IMR-90 (cell line): ENCODE measurements around the gene SLC39A6. TPM values are rescaled to one million over a fixed set of nuclear protein-coding genes. Genes with fewer than 3 reads are reported as not detected.

Experiments
- ATAC-seq: fragments of 200-7000 bp; cut with Tn5 transposase; 2 replicates; pipeline ENCODE4 v1.9.1; 2020; ENCODE audit warnings: low read depth, mild to moderate bottlenecking, moderate library complexity
- BruUV-seq: library from RNA; stranded (reverse); fragments of 400-500 nt; replicated peaks from 2 replicates; lab custom pipeline; 2021; lab: Mats Ljungman, UMichigan
- CTCF ChIA-PET: fragments of 300-600 bp; formaldehyde crosslinking; extraction: SDS; loops from one replicate; lab custom pipeline; 2021; ENCODE audit warnings: antibody characterized with exemption; lab: Yijun Ruan, JAX
- POLR2A ChIA-PET: fragments of 300-600 bp; sonication (Branson Sonifier 250); formaldehyde crosslinking; loops from one replicate; lab custom pipeline; 2022; ENCODE audit warnings: antibody characterized with exemption; ENCODE audit not compliant: unreplicated experiment; lab: Charles Lee
- DNase-seq: peaks from one replicate; pipeline ENCODE4 v3.0.0; 2013
- H2AFZ ChIP-seq: replicated peaks from 2 replicates; pipeline ENCODE3; 2013; ENCODE audit warnings: low read length, mild to moderate bottlenecking; ENCODE audit not compliant: poor library complexity
- H2AK5ac ChIP-seq: 2 replicates; pipeline ENCODE4 v1.6.1; 2013; ENCODE audit warnings: low read depth, low read length, inconsistent platforms
- H2AK9ac ChIP-seq: replicated peaks from 2 replicates; pipeline ENCODE3; 2013; ENCODE audit warnings: mild to moderate bottlenecking, low read depth, low read length, moderate library complexity; ENCODE audit not compliant: poor library complexity
- H2BK120ac ChIP-seq: 2 replicates; pipeline ENCODE4 v1.6.1; 2013; ENCODE audit warnings: low read depth, low read length, inconsistent platforms
- H2BK15ac ChIP-seq: 3 replicates; pipeline ENCODE4 v1.6.1; 2013; ENCODE audit warnings: low read depth, low read length, inconsistent platforms
- H2BK20ac ChIP-seq: 2 replicates; pipeline ENCODE4 v1.6.1; 2013; ENCODE audit warnings: low read depth, mild to moderate bottlenecking, inconsistent platforms, low read length, moderate library complexity
- H2BK5ac ChIP-seq: 2 replicates; pipeline ENCODE4 v1.6.1; 2013; ENCODE audit warnings: mild to moderate bottlenecking, low read depth, low read length, inconsistent platforms; ENCODE audit not compliant: poor library complexity, severe bottlenecking
- H3K14ac ChIP-seq: replicated peaks from 2 replicates; pipeline ENCODE4 v1.6.1; 2013; ENCODE audit warnings: low read depth, low read length, inconsistent platforms
- H3K18ac ChIP-seq: 2 replicates; pipeline ENCODE4 v1.6.1; 2013; ENCODE audit warnings: low read depth, low read length, control low read depth
- H3K23ac ChIP-seq: 2 replicates; pipeline ENCODE4 v1.6.1; 2013; ENCODE audit warnings: low read depth, low read length, inconsistent platforms
- H3K27ac ChIP-seq: 2 replicates; pipeline ENCODE4 v1.5.1; 2013; ENCODE audit warnings: mild to moderate bottlenecking, control low read depth, low read length; ENCODE audit not compliant: insufficient read depth
- H3K27me3 ChIP-seq: 2 replicates; pipeline ENCODE4 v1.6.1; 2013; ENCODE audit warnings: low read length; ENCODE audit not compliant: control insufficient read depth, insufficient read depth
- H3K36me3 ChIP-seq: 2 replicates; pipeline ENCODE4 v1.6.1; 2013; ENCODE audit warnings: low read length, mixed read lengths; ENCODE audit not compliant: control insufficient read depth, insufficient read depth
- H3K4ac ChIP-seq: 2 replicates; pipeline ENCODE4 v1.6.1; 2013; ENCODE audit warnings: low read depth, low read length, inconsistent platforms
- H3K4me1 ChIP-seq: 2 replicates; pipeline ENCODE4 v1.6.1; 2013; ENCODE audit warnings: low read length, mixed read lengths; ENCODE audit not compliant: control insufficient read depth, insufficient read depth
- H3K4me2 ChIP-seq: 2 replicates; pipeline ENCODE4 v1.6.1; 2013; ENCODE audit warnings: low read depth, mild to moderate bottlenecking, control low read depth, low read length, moderate library complexity
- H3K4me3 ChIP-seq: 2 replicates; pipeline ENCODE4 v1.5.1; 2013; ENCODE audit warnings: low read depth, mild to moderate bottlenecking, control low read depth, low read length, moderate library complexity; ENCODE audit not compliant: insufficient read depth
- H3K56ac ChIP-seq: 2 replicates; pipeline ENCODE4 v1.6.1; 2013; ENCODE audit warnings: low read length, inconsistent platforms; ENCODE audit not compliant: insufficient read depth; ENCODE audit errors: extremely low read depth
- H3K79me1 ChIP-seq, 2 experiments: 2 replicates each; pipeline ENCODE4 v1.6.1; 2013; ENCODE audit warnings: low read length in 2 of 2, inconsistent platforms in 1 of 2, low read depth in 1 of 2
- H3K9ac ChIP-seq: 2 replicates; pipeline ENCODE4 v1.6.1; 2013; ENCODE audit warnings: low read depth, low read length, control low read depth
- H3K9me1 ChIP-seq: 2 replicates; pipeline ENCODE4 v1.6.1; 2013; ENCODE audit warnings: low read length, inconsistent platforms; ENCODE audit not compliant: insufficient read depth
- H3K9me3 ChIP-seq: 2 replicates; pipeline ENCODE4 v1.6.1; 2013; ENCODE audit warnings: low read length; ENCODE audit not compliant: control insufficient read depth, insufficient read depth
- H4K20me1 ChIP-seq: 2 replicates; pipeline ENCODE4 v1.6.1; 2013; ENCODE audit warnings: low read length, inconsistent platforms; ENCODE audit not compliant: insufficient read depth
- H4K5ac ChIP-seq: 2 replicates; pipeline ENCODE4 v1.6.1; 2013; ENCODE audit warnings: mild to moderate bottlenecking, low read depth, low read length, control low read depth
- H4K8ac ChIP-seq, 2 experiments: 2 replicates each; pipeline ENCODE4 v1.6.1; 2013; ENCODE audit warnings: low read depth in 2 of 2, low read length in 2 of 2, control low read depth in 1 of 2, inconsistent platforms in 1 of 2
- H4K91ac ChIP-seq: 2 replicates; pipeline ENCODE4 v1.6.1; 2013; ENCODE audit warnings: low read depth, low read length, inconsistent platforms; ENCODE audit not compliant: insufficient read depth
- BHLHE40 ChIP-seq: fragments of 150-350 bp; IDR thresholded peaks from 2 replicates; pipeline ENCODE4 v1.6.1; 2016; ENCODE audit warnings: mild to moderate bottlenecking, low read depth, low read length
- CEBPB ChIP-seq: IDR thresholded peaks from 2 replicates; pipeline ENCODE4 v1.6.1; 2012; ENCODE audit warnings: low read depth, low read length, improper control_type of control experiment
- CHD1 ChIP-seq: IDR thresholded peaks from 2 replicates; pipeline ENCODE4 v1.6.1; 2012; ENCODE audit warnings: low read depth, low read length, improper control_type of control experiment
- FOS ChIP-seq: fragments of 150-350 bp; IDR thresholded peaks from 2 replicates; pipeline ENCODE4 v1.6.1; 2016; ENCODE audit warnings: low read depth, low read length
- MAFK ChIP-seq: IDR thresholded peaks from 2 replicates; pipeline ENCODE4 v1.6.1; 2012; ENCODE audit warnings: low read depth, low read length, improper control_type of control experiment
- MAZ ChIP-seq: IDR thresholded peaks from 2 replicates; pipeline ENCODE4 v1.6.1; 2012; ENCODE audit warnings: low read depth, mild to moderate bottlenecking, low read length, improper control_type of control experiment, moderate library complexity, borderline replicate concordance
- MXI1 ChIP-seq: IDR thresholded peaks from 2 replicates; pipeline ENCODE4 v1.6.1; 2012; ENCODE audit warnings: low read depth, mild to moderate bottlenecking, low read length, moderate library complexity, borderline replicate concordance
- NFE2L2 ChIP-seq: fragments of 150-350 bp; IDR thresholded peaks from 2 replicates; pipeline ENCODE4 v1.6.1; 2016; ENCODE audit warnings: low read depth, mild to moderate bottlenecking, low read length
- POLR2A ChIP-seq: IDR thresholded peaks from 2 replicates; pipeline ENCODE4 v1.6.1; 2012; ENCODE audit warnings: mild to moderate bottlenecking, low read depth, low read length
- RAD21 ChIP-seq: IDR thresholded peaks from 2 replicates; pipeline ENCODE4 v1.6.1; 2012; ENCODE audit warnings: low read length, improper control_type of control experiment
- RCOR1 ChIP-seq: IDR thresholded peaks from 2 replicates; pipeline ENCODE4 v1.6.1; 2012; ENCODE audit warnings: mild to moderate bottlenecking, low read length, improper control_type of control experiment; ENCODE audit not compliant: insufficient replicate concordance
- RFX5 ChIP-seq: IDR thresholded peaks from 2 replicates; pipeline ENCODE4 v1.8.0; 2012; ENCODE audit warnings: low read depth, mild to moderate bottlenecking, low read length, moderate library complexity
- SMC3 ChIP-seq: fragments of 150-350 bp; IDR thresholded peaks from 2 replicates; pipeline ENCODE4 v1.6.1; 2016; ENCODE audit warnings: low read depth, mild to moderate bottlenecking, antibody characterized with exemption, low read length, moderate library complexity
- WGBS, 2 experiments: methylation state at CpG; one replicate each; pipeline versions ENCODE4 v1.1.5 to v1.1.7; 2013; ENCODE audit warnings: missing lambda C conversion rate in 2 of 2; ENCODE audit not compliant: insufficient read length in 1 of 2; ENCODE audit errors: extremely low coverage in 2 of 2; 5-methylcytosine and 5-hydroxymethylcytosine counted together
- dilution Hi-C: fragments of 300-500 bp; cut with HindIII; formaldehyde crosslinking; loops from one replicate; pipeline ENCODE4 v1.14.3; 2018; ENCODE audit warnings: low sequenced_read_pairs; ENCODE audit not compliant: unreplicated experiment
- in situ Hi-C: fragments of 300-500 bp; cut with MboI; formaldehyde crosslinking; loops from 3 replicates; pipeline ENCODE4 v1.14.3; 2019; ENCODE audit warnings: low sequenced_read_pairs, inconsistent platforms, mixed read lengths
- intact Hi-C: fragments of 100-400 bp; cut with micrococcal nuclease; formaldehyde crosslinking; loops from 2 replicates; pipeline ENCODE4 v1.10.0; 2022
- polyA plus RNA-seq, 3 experiments: library from polyadenylated mRNA; depleted of rRNA; stranded (reverse); fragments of >200 nt; gene quantifications; 2 replicates each; pipeline ENCODE4 v1.2.3, GENCODE V29; 2012; ENCODE audit warnings: low replicate concordance in 1 of 3
- total RNA-seq: library from RNA; depleted of rRNA; stranded (reverse); fragments of >200 nt; gene quantifications from 2 replicates; pipeline ENCODE4 v1.2.3, GENCODE V29; 2012
- TF ChIP-seq, protein P1 (sequence below): fragments of 150-350 bp; IDR thresholded peaks from 2 replicates; pipeline ENCODE4 v1.6.1; 2016; ENCODE audit warnings: low read depth, mild to moderate bottlenecking, low read length, moderate library complexity, borderline replicate concordance
- TF ChIP-seq, protein P2 (sequence below): fragments of 150-350 bp; IDR thresholded peaks from 2 replicates; pipeline ENCODE4 v1.6.1; 2017; ENCODE audit warnings: mild to moderate bottlenecking, antibody characterized with exemption, low read length, low read depth
- TF ChIP-seq, protein P3 (sequence below): conservative IDR thresholded peaks from 2 replicates; pipeline ENCODE4 v1.5.1; 2012; ENCODE audit warnings: mild to moderate bottlenecking, low read depth, low read length, improper control_type of control experiment

Gene SLC39A6
- total and polyA plus RNA-seq, 2 of the 4 experiments (the other 2 are of a cell fraction): 48.7 to 91.9 TPM

DNA sequence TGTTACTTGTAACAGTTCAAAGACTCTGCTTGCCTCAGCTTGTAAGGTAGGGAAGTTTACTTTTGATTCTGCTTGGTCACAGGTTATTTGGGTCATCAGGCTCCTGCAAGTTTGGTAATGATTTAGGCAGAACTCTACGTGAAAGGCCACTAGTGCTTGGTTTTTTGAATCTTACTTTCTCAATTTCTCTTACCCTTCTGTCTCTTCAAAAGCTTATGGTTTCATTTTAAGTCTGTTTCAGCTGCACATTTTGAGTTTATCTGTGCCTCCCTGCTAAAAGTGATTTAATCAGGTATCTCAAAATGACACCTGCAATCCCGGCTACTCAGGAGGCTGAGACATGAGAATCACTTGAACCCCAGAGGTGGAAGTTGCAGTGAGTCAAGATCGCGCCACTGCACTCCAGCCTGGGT is 31.8 kb upstream of the SLC39A6 start:
- Histone ChIP-seq H3K9me1 (peaks cover 3% of the 10 kb centered on the region), H2AK9ac (no peak overlapping the region), H4K91ac (no peak overlapping the region), H2BK15ac (no peak overlapping the region), H3K79me1 (peaks cover 8 to 34% of the 10 kb centered on the region in 2 experiments; a peak in 3 of 4 replicates), H3K27me3 (no peaks in the 10 kb centered on the region), H2BK20ac (no peak overlapping the region), H4K5ac (no peak overlapping the region), H2AFZ (no peak overlapping the region), H4K20me1 (peaks cover 4% of the 10 kb centered on the region; the same call in 1 of the 2 replicates), H3K4me3 (no peak overlapping the region), H3K56ac (no peak overlapping the region), H2BK120ac (no peak overlapping the region), H3K23ac (0 out of 2 replicates have a peak overlapping the region, but pooled peaks have one; percentile 12), H3K18ac (no peak overlapping the region), H3K4ac (no peak overlapping the region), H3K14ac (no peak overlapping the region), H3K4me2 (no peak overlapping the region), H3K9ac (no peak overlapping the region), H3K9me3 (no peaks in the 10 kb centered on the region), H2BK5ac (no peak overlapping the region), H3K27ac (no peak overlapping the region), H4K8ac (no peak overlapping the region), H3K36me3 (peaks cover 30% of the 10 kb centered on the region), H3K4me1 (peaks cover 17% of the 10 kb centered on the region), H2AK5ac (no peak overlapping the region)
- dilution Hi-C loops: no loop called here
- TF ChIP-seq RFX5 (no peak), BHLHE40 (no peak), CHD1 (no peak), MAFK (no peak), SMC3 (no peak), POLR2A (no peak), MAZ (no peak), MXI1 (no peak), RAD21 (no peak), CEBPB (no peak), NFE2L2 (no peak), FOS (no peak), RCOR1 (no peak)
- TF ChIP-seq, protein P1, sequence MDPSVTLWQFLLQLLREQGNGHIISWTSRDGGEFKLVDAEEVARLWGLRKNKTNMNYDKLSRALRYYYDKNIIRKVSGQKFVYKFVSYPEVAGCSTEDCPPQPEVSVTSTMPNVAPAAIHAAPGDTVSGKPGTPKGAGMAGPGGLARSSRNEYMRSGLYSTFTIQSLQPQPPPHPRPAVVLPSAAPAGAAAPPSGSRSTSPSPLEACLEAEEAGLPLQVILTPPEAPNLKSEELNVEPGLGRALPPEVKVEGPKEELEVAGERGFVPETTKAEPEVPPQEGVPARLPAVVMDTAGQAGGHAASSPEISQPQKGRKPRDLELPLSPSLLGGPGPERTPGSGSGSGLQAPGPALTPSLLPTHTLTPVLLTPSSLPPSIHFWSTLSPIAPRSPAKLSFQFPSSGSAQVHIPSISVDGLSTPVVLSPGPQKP: no peak
- TF ChIP-seq, protein P2, sequence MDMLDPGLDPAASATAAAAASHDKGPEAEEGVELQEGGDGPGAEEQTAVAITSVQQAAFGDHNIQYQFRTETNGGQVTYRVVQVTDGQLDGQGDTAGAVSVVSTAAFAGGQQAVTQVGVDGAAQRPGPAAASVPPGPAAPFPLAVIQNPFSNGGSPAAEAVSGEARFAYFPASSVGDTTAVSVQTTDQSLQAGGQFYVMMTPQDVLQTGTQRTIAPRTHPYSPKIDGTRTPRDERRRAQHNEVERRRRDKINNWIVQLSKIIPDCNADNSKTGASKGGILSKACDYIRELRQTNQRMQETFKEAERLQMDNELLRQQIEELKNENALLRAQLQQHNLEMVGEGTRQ: no peak
- TF ChIP-seq, protein P3, sequence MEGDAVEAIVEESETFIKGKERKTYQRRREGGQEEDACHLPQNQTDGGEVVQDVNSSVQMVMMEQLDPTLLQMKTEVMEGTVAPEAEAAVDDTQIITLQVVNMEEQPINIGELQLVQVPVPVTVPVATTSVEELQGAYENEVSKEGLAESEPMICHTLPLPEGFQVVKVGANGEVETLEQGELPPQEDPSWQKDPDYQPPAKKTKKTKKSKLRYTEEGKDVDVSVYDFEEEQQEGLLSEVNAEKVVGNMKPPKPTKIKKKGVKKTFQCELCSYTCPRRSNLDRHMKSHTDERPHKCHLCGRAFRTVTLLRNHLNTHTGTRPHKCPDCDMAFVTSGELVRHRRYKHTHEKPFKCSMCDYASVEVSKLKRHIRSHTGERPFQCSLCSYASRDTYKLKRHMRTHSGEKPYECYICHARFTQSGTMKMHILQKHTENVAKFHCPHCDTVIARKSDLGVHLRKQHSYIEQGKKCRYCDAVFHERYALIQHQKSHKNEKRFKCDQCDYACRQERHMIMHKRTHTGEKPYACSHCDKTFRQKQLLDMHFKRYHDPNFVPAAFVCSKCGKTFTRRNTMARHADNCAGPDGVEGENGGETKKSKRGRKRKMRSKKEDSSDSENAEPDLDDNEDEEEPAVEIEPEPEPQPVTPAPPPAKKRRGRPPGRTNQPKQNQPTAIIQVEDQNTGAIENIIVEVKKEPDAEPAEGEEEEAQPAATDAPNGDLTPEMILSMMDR: no peak
- ATAC-seq (no peak), DNase-seq (no peak)
- no TSS peak for BruUV-seq
- in situ Hi-C loops: no loop called here
- CTCF ChIA-PET: no interaction called here
- POLR2A ChIA-PET: no interaction called here
- intact Hi-C loops: no loop called here
- no CpG with 5 or more reads among the region's 4 CpGs for WGBS, 2 experiments
